ENCODE measurements around the gene CRYBA4.

GRCh38 chr22:26663374-26663923 is 41.7 kb downstream of the CRYBA4 start:
- TF ChIP-seq CTCF (IDR thresholded peaks at IDR 0.05) (no peak), POLR2AphosphoS5 (IDR thresholded peaks at IDR 0.05) (no peak)
